HT1080 (cell line): ENCODE results near the gene HAPLN2. TPM values are rescaled to one million over a fixed set of nuclear protein-coding genes. Genes with fewer than 3 reads are reported as not detected.
"Not testable (repeated sequence)": the region's sequence is repeated elsewhere in the genome, so short reads cannot be mapped to it uniquely, and the experiment has no call there.

Experiments
- DNase-seq: peaks from one replicate; pipeline ENCODE4 v3.0.0-alpha.2; 2015; ENCODE audit warnings: low read depth
- total RNA-seq: library from RNA; depleted of rRNA; stranded (reverse); fragments of >200 nt; shearing (Covaris generic); gene quantifications from 2 replicates; pipeline ENCODE4 v1.2.3, GENCODE V29; 2014

The HAPLN2 gene
- total RNA-seq, 1 experiment from 2014 or later: not detected

- no peak for DNase-seq
Observed at GRCh38 chr1:156616463-156616862, 2.8 kb upstream of the HAPLN2 start.

DNA sequence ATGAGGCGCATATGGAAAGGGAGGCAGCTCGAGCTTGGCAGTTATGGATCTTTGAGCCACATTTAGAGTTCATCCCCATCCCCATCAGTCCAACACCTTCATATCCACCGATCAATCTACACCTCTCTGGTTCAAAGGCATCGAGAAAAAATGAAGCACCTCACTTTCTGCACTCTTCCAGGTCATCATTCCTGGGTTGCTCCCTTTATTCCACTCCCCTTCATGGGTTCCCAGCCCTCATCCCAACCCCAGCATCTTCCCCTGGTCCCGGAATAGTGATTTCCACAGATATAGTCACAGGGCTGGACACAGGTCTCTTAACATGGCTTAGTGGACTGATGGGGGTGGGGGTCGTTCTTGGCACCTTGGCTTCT is 354 bp downstream of the HAPLN2 start:
- DNase-seq: no peak

GRCh38 chr1:156622581-156623297 is 3.5 kb downstream of the HAPLN2 start:
- no peak for DNase-seq

DNA sequence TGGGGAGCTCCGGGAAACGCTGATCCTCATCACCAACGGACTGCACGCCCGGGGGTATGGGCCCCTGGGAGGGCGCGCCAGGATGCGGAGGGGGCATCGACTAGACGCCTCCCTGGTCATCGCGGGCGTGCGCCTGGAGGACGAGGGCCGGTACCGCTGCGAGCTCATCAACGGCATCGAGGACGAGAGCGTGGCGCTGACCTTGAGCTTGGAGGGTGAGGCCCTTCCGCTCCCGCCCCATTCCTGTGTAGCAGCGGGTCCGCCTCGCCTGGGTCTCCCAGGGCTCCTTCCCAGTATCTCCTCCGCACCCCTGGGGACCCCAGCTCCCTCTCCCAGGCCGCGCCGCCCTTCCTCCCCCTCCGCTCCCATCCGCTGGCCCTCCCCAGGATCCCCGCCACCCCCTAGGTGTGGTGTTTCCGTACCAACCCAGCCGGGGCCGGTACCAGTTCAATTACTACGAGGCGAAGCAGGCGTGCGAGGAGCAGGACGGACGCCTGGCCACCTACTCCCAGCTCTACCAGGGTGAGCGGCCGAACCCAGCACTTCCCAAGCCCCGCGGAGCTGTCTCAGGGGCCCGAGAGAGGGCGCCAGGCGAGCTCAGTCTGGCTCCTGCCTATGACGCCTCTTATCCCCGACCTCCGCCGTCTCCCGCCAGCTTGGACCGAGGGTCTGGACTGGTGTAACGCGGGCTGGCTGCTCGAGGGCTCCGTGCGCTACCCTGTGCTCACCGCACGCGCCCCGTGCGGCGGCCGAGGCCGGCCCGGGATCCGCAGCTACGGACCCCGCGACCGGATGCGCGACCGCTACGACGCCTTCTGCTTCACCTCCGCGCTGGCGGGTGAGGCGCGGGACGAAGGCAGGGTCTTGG is 5.0 kb downstream of the HAPLN2 start:
- DNase-seq: peak; percentile 43

GRCh38 chr1:156624814-156625435 is 5.7 kb downstream of the HAPLN2 start:
- no peak for DNase-seq

DNA sequence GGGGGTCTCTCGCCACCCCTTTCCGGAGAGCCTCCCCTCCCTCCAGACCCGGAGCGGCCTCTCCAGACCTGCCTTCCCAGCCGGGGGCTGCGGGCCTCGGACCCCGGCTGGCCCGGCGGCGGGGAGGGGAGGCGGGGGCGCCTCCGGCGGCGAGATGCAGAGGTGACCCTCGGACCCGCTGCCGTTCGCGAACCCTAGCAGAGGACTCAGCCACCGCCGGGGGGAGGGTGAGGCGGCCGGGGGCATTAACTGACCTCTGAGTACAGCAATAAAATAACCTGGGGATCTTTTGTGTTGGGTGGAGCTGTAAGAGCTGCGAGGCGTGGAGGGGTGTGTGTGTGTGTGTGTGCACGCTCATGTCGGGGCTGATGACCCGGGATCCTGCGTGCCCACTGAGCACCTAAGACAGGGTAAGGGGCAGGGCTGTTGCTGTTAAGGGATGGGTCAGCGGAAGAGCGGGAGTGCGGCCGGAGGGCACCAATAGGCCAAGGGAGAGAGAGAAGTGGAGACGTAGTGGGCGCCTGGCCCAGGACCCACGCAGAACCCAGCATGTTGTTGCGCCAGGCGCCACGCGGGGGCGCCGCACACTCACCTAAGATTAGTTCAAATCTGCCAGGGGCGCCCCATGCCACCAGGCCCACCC is 6.3 kb downstream of the HAPLN2 start:
- DNase-seq: no peak

- no peak for DNase-seq
Observed at GRCh38 chr1:156626079-156626438, 6.8 kb downstream of the HAPLN2 start.

DNA sequence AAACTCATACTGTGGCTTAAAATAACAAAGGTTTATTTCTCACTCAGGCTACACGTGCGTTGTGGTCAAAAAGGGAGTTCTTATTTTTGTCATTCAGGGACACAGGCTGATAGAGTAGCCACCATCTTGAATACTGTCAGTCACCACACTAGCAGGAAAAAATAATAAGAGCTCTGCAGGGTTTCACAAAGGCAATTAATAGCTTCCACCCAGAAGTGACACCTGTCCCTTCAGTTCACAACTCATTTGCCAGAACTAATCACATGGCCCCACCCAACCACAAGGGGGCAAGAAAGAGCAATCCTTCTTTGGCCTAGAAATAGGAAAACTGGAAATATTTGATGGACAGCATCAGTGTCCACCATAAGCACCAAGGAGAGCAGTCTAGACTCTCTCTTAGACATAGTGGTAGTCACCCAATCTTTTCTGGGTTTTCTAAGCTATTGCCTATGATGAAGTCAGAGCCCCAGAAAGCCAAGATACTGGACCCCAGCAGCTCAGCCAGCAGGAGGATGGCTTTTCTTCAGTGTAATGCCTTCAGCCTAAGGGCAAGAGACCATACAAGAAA is 8.2 kb downstream of the HAPLN2 start:
- peak; percentile 55 for DNase-seq

DNA sequence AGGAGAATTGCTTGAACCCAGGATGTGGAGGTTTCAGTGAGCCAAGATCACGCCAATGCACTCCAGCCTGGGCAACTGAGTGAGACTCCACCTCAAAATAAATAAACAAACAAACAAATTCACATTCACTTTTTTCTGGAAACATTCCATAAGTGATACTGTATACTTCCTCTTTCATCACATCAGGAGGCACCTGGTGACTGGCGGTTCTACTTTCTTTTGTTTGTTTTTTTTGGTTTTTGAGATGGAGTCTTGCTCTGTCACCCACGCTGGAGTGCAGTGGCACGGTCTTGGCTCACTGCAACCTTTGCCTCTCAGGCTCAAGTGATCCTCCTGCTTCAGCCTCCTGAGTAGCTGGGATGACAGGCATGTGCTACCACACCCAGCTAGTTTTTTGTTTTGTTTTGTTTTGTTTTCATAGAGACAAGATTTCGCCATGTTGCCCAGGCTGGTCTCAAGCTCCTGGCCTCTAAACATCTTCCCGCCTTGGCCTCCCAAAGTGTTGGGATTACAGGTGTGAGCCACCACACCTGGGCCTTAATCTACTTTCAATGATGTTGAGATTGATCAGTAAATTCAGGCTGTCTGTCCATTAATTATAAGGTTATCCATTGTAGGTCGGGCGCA is 10.7 kb downstream of the HAPLN2 start:
- no peak for DNase-seq

- DNase-seq: not testable (repeated sequence)
Observed at GRCh38 chr1:156631152-156631551, 11.9 kb downstream of the HAPLN2 start.

DNA sequence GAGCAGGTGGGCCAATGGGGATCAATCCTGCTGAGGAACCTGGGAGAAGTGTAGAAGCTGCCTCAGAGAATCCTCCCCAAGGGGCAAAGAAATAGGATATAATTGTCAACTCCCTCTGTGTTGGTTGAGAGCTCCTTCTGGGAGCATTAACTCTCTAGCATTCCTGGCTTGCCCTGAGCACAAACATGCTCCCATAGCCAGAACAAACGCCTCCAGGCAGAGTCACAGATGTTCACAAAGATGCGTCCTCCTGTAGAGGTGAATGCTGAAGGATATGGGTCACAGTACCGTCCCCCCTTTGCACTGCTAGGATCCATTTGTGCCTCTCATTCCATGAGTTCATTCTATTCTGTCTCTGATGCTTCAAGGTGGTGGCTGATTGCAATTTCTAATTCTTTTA is 13.1 kb downstream of the HAPLN2 start:
- DNase-seq: no peak

- DNase-seq: no peak
Observed at GRCh38 chr1:156638189-156638985, 19.2 kb downstream of the HAPLN2 start.

DNA sequence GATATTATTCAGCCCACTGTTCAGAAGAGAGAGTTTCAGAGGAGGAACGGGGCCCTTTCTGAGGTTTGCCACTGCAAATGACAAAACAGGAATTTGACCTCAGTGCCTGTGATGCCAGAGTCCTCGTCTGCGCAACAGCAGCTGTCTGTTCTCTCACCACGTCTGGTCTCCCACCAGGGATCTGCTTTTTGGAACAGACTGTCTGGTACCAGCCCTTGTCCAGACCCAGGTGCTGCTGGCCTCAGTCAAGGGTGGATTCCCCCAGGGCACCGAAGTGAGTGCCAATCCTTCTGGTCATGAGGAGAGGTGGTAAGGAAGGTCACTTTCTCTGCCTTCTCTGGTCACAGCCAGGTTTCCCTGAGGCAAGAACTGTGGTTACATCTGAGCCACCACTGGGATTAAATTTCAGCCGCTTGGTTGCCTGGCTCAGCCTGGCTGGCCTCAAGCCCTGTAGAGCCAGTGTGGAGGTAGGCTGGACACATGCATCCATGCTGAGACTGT is 20.4 kb downstream of the HAPLN2 start:
- peak; percentile 50 for DNase-seq

- no peak for DNase-seq
Observed at GRCh38 chr1:156640842-156641706, 21.9 kb downstream of the HAPLN2 start.

- no peak for DNase-seq
Observed at GRCh38 chr1:156641761-156642264, 22.6 kb downstream of the HAPLN2 start, which contains the start of gene BCAN. BCAN (plus strand) TSS chr1:156642117; CDS start chr1:156646055, 3,938 bp downstream.

GRCh38 chr1:156642265-156643048 is 23.2 kb downstream of the HAPLN2 start:
- no peak for DNase-seq

DNA sequence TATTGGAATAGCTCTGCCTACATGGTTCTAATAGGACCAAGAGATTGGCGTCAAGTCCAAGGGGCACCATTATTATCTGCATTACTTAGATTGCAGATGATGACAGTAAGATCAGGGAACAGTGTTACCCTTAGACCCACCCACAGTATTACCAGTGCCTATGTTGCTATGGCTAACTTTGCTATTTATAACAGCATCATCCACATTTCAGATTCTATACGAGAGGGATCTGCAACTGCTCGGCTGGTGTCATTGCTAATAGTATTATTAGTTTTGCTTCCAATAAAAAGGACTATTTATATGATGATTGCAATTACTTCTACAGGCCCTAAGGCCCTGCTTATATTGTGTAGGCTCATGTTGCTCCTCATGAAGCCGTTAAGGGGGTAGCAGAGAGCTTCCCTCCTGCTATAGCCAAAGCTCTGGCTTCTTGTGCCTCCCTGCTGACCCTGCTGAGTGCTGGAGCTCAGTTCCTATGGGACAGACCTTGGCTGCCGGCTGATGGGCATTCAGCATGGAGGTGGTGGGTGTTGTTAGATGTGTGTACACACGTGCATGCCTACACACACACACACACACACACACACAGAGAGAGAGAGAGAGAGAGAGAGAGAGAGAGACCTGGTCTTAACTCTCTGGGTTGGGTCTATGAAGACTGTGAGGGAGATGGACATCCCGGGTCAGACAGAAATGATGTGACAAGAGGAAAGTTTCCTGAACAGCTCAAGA is 24.0 kb downstream of the HAPLN2 start:
- DNase-seq: no peak
